GM21717 (cell line): ENCODE measurements around the gene LIPE.

Source experiments
- ATAC-seq: cut with Tn5 transposase; IDR thresholded peaks from one replicate; pipeline ENCODE4 v1.9.1; 2021; ENCODE audit warnings: mild to moderate bottlenecking, moderate library complexity; ENCODE audit not compliant: unreplicated experiment

The LIPE gene

GRCh38 chr19:42420055-42420544 lies 7.1 kb downstream of the LIPE start:
- ATAC-seq: no peak

GRCh38 chr19:42419309-42419708 lies 7.9 kb downstream of the LIPE start:
- ATAC-seq: no peak

GRCh38 chr19:42412661-42413076 lies 14.5 kb downstream of the LIPE start:
- no peak for ATAC-seq

GRCh38 chr19:42412227-42412626 lies 15.0 kb downstream of the LIPE start:
- ATAC-seq: no peak

GRCh38 chr19:42411581-42412178 lies 15.5 kb downstream of the LIPE start:
- no peak for ATAC-seq

- no peak for ATAC-seq
These were observed 16.8 kb downstream of the LIPE start for GRCh38 chr19:42410371-42410770.

- ATAC-seq: no peak
These were observed 17.7 kb downstream of the LIPE start for GRCh38 chr19:42409477-42409876.

GRCh38 chr19:42407816-42408175 lies 19.4 kb downstream of the LIPE start:
- no peak for ATAC-seq

GRCh38 chr19:42407085-42407815 lies 19.9 kb downstream of the LIPE start:
- ATAC-seq: no peak

GRCh38 chr19:42406111-42406510 lies 21.1 kb downstream of the LIPE start:
- ATAC-seq: no peak

GRCh38 chr19:42403586-42403985 lies 23.6 kb downstream of the LIPE start:
- ATAC-seq: no peak

GRCh38 chr19:42402376-42403116 lies 24.6 kb downstream of the LIPE start:
- no peak for ATAC-seq

GRCh38 chr19:42401365-42402303 lies 25.6 kb downstream of the LIPE start:
- ATAC-seq: no peak

GRCh38 chr19:42400404-42400803 lies 26.8 kb downstream of the LIPE start:
- no peak for ATAC-seq

- ATAC-seq: no peak
These were observed 29.7 kb downstream of the LIPE start for GRCh38 chr19:42397263-42398166.

GRCh38 chr19:42396381-42397262 lies 30.6 kb downstream of the LIPE start:
- ATAC-seq: peak; percentile 92

- no peak for ATAC-seq
These were observed 32.4 kb downstream of the LIPE start for GRCh38 chr19:42394751-42395150.

GRCh38 chr19:42392165-42392564 lies 35.0 kb downstream of the LIPE start:
- ATAC-seq: no peak

- no peak for ATAC-seq
These were observed 37.3 kb downstream of the LIPE start, which contains the start of gene CNFN for GRCh38 chr19:42389899-42390298. CNFN (minus strand) TSS chr19:42390297; CDS start chr19:42389037, 1,260 bp downstream.
